Smooth muscle cell of bladder (primary cell): Measurements from ENCODE around the gene KRT80. TPM values are rescaled to one million over a fixed set of nuclear protein-coding genes. Genes with fewer than 3 reads are reported as not detected.

Experiments
- total RNA-seq: library from RNA; depleted of rRNA; stranded (reverse); fragments of >200 nt; gene quantifications from 2 replicates; pipeline ENCODE4 v1.2.3, GENCODE V29; 2014

KRT80 gene
- under 0.01 TPM in 2 replicates for total RNA-seq

GRCh38 chr12:52191841-52192791 lies at the start of gene KRT80:
Gene KRT80, minus strand, starts transcription at chr12:52192014. Its CDS starts 112 bp downstream, at chr12:52191902.

GRCh38 chr12:52232674-52233461 lies 41.1 kb upstream of the KRT80 start, which contains the start of gene KRT7:
Gene KRT7, plus strand, starts transcription at chr12:52233243. Its CDS starts 54 bp downstream, at chr12:52233297.

Other genes with a start within 250 kb of the KRT80 start
- 11.8 and 15.6 TPM in 2 replicates for gene ACVR1B, start 240.3 kb downstream of the KRT80 start, total RNA-seq
- 6.5 and 8.3 TPM in 2 replicates for gene TAMALIN, start 185.1 kb downstream of the KRT80 start, total RNA-seq
- gene NR4A1, start 140.6 kb downstream of the KRT80 start, total RNA-seq = 4.1 and 4.3 TPM in 2 replicates
- gene ATG101, start 122.0 kb downstream of the KRT80 start, total RNA-seq = 101 and 112 TPM in 2 replicates
- 1.4 and 9.8 TPM in 2 replicates for gene SMIM41, start 112.3 kb downstream of the KRT80 start, total RNA-seq
- gene KRT7, start 41.2 kb upstream of the KRT80 start, total RNA-seq = 16.1 and 53.3 TPM in 2 replicates
- gene KRT86, start 82.6 kb upstream of the KRT80 start, total RNA-seq = 0.09 and 0.14 TPM in 2 replicates
- under 0.01 and 0.28 TPM in 2 replicates for gene KRT81, start 99.5 kb upstream of the KRT80 start, total RNA-seq
- 0.14 TPM in 1 of 2 replicates, not detected in the other for gene KRT83, start 129.4 kb upstream of the KRT80 start, total RNA-seq
- gene KRT85, start 175.5 kb upstream of the KRT80 start, total RNA-seq = not detected in 2 replicates
- gene KRT84, start 193.6 kb upstream of the KRT80 start, total RNA-seq = not detected in 2 replicates
- gene KRT82, start 214.3 kb upstream of the KRT80 start, total RNA-seq = not detected in 2 replicates
- not detected in 2 replicates for gene KRT75, start 242.4 kb upstream of the KRT80 start, total RNA-seq